Suprapubic skin (tissue), 4 donors: ENCODE data around the gene AP2M1.

Experiments used
- CTCF ChIP-seq, 2 donors: fragments of 200-600 bp in 1 of 2; fragments of 450-650 bp in 1 of 2; sonication (generic) in 1 of 2; IDR thresholded peaks; one replicate each; pipeline ENCODE4 v1.5.1; 2016 to 2019; ENCODE audit warnings: antibody characterized with exemption in 2 of 2, mild to moderate bottlenecking in 1 of 2, moderate library complexity in 1 of 2
- EP300 ChIP-seq: sonication (generic); formaldehyde crosslinking; IDR thresholded peaks from one replicate; pipeline ENCODE4 v1.6.1; 2017; ENCODE audit warnings: antibody characterized with exemption
- POLR2A ChIP-seq, 2 donors: fragments of 450-650 bp; IDR thresholded peaks; one replicate each; pipeline ENCODE4 v1.6.1; 2017; ENCODE audit warnings: antibody characterized with exemption in 2 of 2, mild to moderate bottlenecking in 2 of 2, moderate library complexity in 2 of 2
- POLR2AphosphoS5 ChIP-seq, 3 donors: sonication (generic); formaldehyde crosslinking; IDR thresholded peaks; one replicate each; pipeline ENCODE4 v1.6.1; 2017; ENCODE audit warnings: antibody characterized with exemption in 3 of 3

- no peak for TF ChIP-seq CTCF (IDR thresholded peaks at IDR 0.05)
- TF ChIP-seq POLR2AphosphoS5 (IDR thresholded peaks at IDR 0.05), result no peak
- TF ChIP-seq POLR2A (IDR thresholded peaks at IDR 0.05), result no peak
- no peak for TF ChIP-seq EP300
These were observed 3.2 kb downstream of the AP2M1 start for GRCh38 chr3:184177767-184178306.
